Hypothalamus (tissue), 51 donors: ENCODE results near the gene ZCWPW1.
"Not testable (repeated sequence)": the region's sequence is repeated elsewhere in the genome, so short reads cannot be mapped to it uniquely, and the experiment has no call there.

Experiments
- DNase-seq, 51 donors: peaks; one replicate each; lab custom pipeline; 2025; lab: John Stamatoyannopoulos, UW

ZCWPW1 gene

GRCh38 chr7:100360135-100360854, 68.2 kb downstream of the ZCWPW1 start:
- DNase-seq = no peak

GRCh38 chr7:100358857-100359212, 69.7 kb downstream of the ZCWPW1 start:
- no peak for DNase-seq

GRCh38 chr7:100358027-100358856, 70.3 kb downstream of the ZCWPW1 start, which contains the start of gene PILRB:
Gene PILRB, plus strand, starts transcription at chr7:100358117. Its CDS starts 186 bp downstream, at chr7:100358303.
- DNase-seq = no peak

- no peak for DNase-seq
Measured at GRCh38 chr7:100357131-100357561, 71.4 kb downstream of the ZCWPW1 start.

GRCh38 chr7:100356416-100357068, 72.0 kb downstream of the ZCWPW1 start:
- no peak for DNase-seq

GRCh38 chr7:100353685-100354330, 74.7 kb downstream of the ZCWPW1 start:
- no peak for DNase-seq

GRCh38 chr7:100352984-100353684, 75.4 kb downstream of the ZCWPW1 start:
- no peak for DNase-seq

GRCh38 chr7:100352230-100352781, 76.2 kb downstream of the ZCWPW1 start:
- DNase-seq = not testable (repeated sequence)

GRCh38 chr7:100351657-100352058, 76.8 kb downstream of the ZCWPW1 start:
- no peak for DNase-seq
